CD4-positive, alpha-beta T cell (primary cell): Measurements from ENCODE around the gene KIAA2012. TPM values are rescaled to one million over a fixed set of nuclear protein-coding genes. Genes with fewer than 3 reads are reported as not detected.

Source experiments
- ATAC-seq: fragments of 200-7000 bp; cut with Tn5 transposase; one replicate; pipeline ENCODE4 v1.10.0; 2022; ENCODE audit warnings: mild to moderate bottlenecking; ENCODE audit not compliant: poor library complexity
- CTCF ChIA-PET: fragments of 350-600 bp; sonication (Branson Sonifier 250); formaldehyde crosslinking; loops from one replicate; lab custom pipeline; 2021; ENCODE audit warnings: antibody characterized with exemption, inconsistent platforms; lab: Charles Lee
- POLR2A ChIA-PET: fragments of 350-600 bp; sonication (Branson Sonifier 250); formaldehyde crosslinking; loops from one replicate; lab custom pipeline; 2021; ENCODE audit warnings: antibody characterized with exemption, inconsistent platforms; lab: Charles Lee
- DNase-seq, 14 experiments: peaks; one replicate each; pipeline ENCODE4 v3.0.0-alpha.2; 2013 to 2020; ENCODE audit warnings: mixed read lengths in 2 of 14
- H3K27ac ChIP-seq, 2 donors: one replicate each; pipeline versions ENCODE4 v1.5.1 to v1.7.0; 2013; ENCODE audit warnings: low read length in 2 of 2, low read depth in 1 of 2, mild to moderate bottlenecking in 1 of 2
- H3K27me3 ChIP-seq, 2 experiments: 1 replicate in 1 of 2; 2 replicates in 1 of 2; pipeline versions ENCODE4 v1.6.1 to v1.7.0; 2013; ENCODE audit warnings: low read length in 2 of 2, control low read depth in 1 of 2, mild to moderate bottlenecking in 1 of 2, moderate library complexity in 1 of 2; ENCODE audit not compliant: insufficient read depth in 2 of 2, control insufficient read depth in 1 of 2
- H3K36me3 ChIP-seq: one replicate; pipeline ENCODE4 v1.6.1; 2013; ENCODE audit warnings: low read length, control low read depth; ENCODE audit not compliant: insufficient read depth
- H3K4me1 ChIP-seq: one replicate; pipeline ENCODE4 v1.6.1; 2013; ENCODE audit warnings: low read length, control low read depth; ENCODE audit not compliant: insufficient read depth
- H3K4me3 ChIP-seq: one replicate; pipeline ENCODE4 v1.5.1; 2013; ENCODE audit warnings: mild to moderate bottlenecking, low read length, moderate library complexity
- H3K9me3 ChIP-seq, 2 experiments: 1 replicate in 1 of 2; 2 replicates in 1 of 2; pipeline versions ENCODE4 v1.6.1 to v1.7.0; 2013; ENCODE audit warnings: low read length in 2 of 2, mild to moderate bottlenecking in 2 of 2, control low read depth in 1 of 2, moderate library complexity in 1 of 2; ENCODE audit not compliant: control insufficient read depth in 1 of 2, insufficient read depth in 1 of 2
- H3K27ac Mint-ChIP-seq: one replicate; pipeline ENCODE4 v1.8.0; 2020; ENCODE audit warnings: mixed read lengths
- H3K27me3 Mint-ChIP-seq: one replicate; pipeline ENCODE4 v1.8.0; 2021; ENCODE audit warnings: mixed read lengths
- H3K36me3 Mint-ChIP-seq: one replicate; pipeline ENCODE4 v1.8.0; 2021; ENCODE audit warnings: low read depth, mixed read lengths
- H3K4me1 Mint-ChIP-seq: one replicate; pipeline ENCODE4 v1.8.0; 2021; ENCODE audit warnings: low read depth, mixed read lengths
- H3K4me3 Mint-ChIP-seq: one replicate; pipeline ENCODE4 v1.8.0; 2020; ENCODE audit warnings: mild to moderate bottlenecking, mixed read lengths
- H3K9me3 Mint-ChIP-seq: one replicate; pipeline ENCODE4 v1.8.0; 2020; ENCODE audit warnings: mixed read lengths
- intact Hi-C, 2 experiments: fragments of 100-400 bp; cut with DNase I in 1 of 2; cut with micrococcal nuclease in 1 of 2; formaldehyde crosslinking; loops; one replicate each; pipeline versions ENCODE4 v1.15.1 to v1.9.0; 2023 to 2025; cut with DNase I, micrococcal nuclease
- total RNA-seq, 174 experiments: library from RNA in 2 of 174; stranded (reverse) in 2 of 174; gene quantifications; one replicate each; pipeline ENCODE4 v1.2.3 and lab custom pipeline; 2021 to 2026
- TF ChIP-seq, protein P1 (sequence below): fragments of 200-600 bp; IDR thresholded peaks from one replicate; pipeline ENCODE4 v1.8.0; 2022; ENCODE audit warnings: antibody characterized with exemption, mild to moderate bottlenecking

The KIAA2012 gene
- total RNA-seq, 2 experiments from 2014 or later, result not detected

GRCh38 chr2:202169131-202169530 is 96.1 kb downstream of the KIAA2012 start:
- Histone ChIP-seq H3K4me3 (no peak overlapping the region), H3K4me1 (peaks cover 11% of the 10 kb centered on the region), H3K36me3 (no peaks in the 10 kb centered on the region), H3K27ac (no peak overlapping the region), H3K27me3 (no peaks in the 10 kb centered on the region), H3K9me3 (no peaks in the 10 kb centered on the region)
- Mint-ChIP-seq H3K27ac (no peak overlapping the region), H3K9me3 (no peaks in the 10 kb centered on the region), H3K27me3 (peaks cover 18% of the 10 kb centered on the region), H3K4me3 (no peak overlapping the region), H3K4me1 (peaks cover 19% of the 10 kb centered on the region), H3K36me3 (no peaks in the 10 kb centered on the region)
- DNase-seq, result no peak
- CTCF ChIA-PET, result no interaction called here
- intact Hi-C loops, result no loop called here
- TF ChIP-seq, protein P1, sequence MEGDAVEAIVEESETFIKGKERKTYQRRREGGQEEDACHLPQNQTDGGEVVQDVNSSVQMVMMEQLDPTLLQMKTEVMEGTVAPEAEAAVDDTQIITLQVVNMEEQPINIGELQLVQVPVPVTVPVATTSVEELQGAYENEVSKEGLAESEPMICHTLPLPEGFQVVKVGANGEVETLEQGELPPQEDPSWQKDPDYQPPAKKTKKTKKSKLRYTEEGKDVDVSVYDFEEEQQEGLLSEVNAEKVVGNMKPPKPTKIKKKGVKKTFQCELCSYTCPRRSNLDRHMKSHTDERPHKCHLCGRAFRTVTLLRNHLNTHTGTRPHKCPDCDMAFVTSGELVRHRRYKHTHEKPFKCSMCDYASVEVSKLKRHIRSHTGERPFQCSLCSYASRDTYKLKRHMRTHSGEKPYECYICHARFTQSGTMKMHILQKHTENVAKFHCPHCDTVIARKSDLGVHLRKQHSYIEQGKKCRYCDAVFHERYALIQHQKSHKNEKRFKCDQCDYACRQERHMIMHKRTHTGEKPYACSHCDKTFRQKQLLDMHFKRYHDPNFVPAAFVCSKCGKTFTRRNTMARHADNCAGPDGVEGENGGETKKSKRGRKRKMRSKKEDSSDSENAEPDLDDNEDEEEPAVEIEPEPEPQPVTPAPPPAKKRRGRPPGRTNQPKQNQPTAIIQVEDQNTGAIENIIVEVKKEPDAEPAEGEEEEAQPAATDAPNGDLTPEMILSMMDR, result no peak
- POLR2A ChIA-PET, result no interaction called here
- no peak for ATAC-seq

DNA sequence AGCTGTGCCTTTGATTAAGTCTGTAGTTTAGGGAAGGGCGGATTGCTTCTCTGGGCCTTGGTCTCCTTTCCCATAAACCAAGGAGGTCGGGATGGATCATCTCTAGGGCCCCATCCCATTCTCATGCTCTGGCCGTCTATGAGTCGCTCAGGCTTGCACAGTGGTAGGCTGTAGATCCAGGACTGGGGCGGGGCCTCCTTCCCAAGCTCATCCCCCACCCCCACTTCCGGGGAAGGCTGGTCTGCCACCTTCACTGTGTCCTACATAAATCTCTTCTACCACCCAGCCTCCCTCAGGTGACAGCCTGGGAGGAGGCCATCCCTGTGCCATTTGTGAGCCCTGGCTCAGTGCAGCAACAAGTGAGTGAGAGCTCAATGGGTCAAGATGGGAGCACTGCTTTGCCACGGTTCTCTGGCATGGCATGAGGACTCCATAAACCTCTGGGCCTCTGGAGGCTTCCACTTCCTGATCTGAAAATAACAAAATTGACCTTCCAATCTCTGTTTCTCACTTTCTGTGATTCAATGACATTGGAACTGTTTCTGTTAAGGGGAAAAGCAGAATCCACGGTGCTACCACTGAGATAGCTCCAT is 96.9 kb downstream of the KIAA2012 start:
- H3K27ac ChIP-seq, result no peak overlapping the region
- H3K9me3 ChIP-seq, result no peaks in the 10 kb centered on the region
- H3K4me3 ChIP-seq, result no peak overlapping the region
- no peaks in the 10 kb centered on the region for H3K27me3 ChIP-seq
- Mint-ChIP-seq H3K27ac (no peak overlapping the region), H3K36me3 (no peaks in the 10 kb centered on the region), H3K27me3 (peaks cover 18% of the 10 kb centered on the region), H3K9me3 (no peaks in the 10 kb centered on the region), H3K4me1 (peaks cover 19% of the 10 kb centered on the region), H3K4me3 (no peak overlapping the region)
- intact Hi-C loops, result loop anchor here (10.0 kb wide), 2 partner anchors 1265 to 1275 kb away; no protein-coding TSS in a partner anchor
- no peak for DNase-seq
- peaks cover 11% of the 10 kb centered on the region for H3K4me1 ChIP-seq
- ChIA-PET CTCF (no interaction called here), POLR2A (no interaction called here)
- ATAC-seq, result no peak
- TF ChIP-seq, protein P1, result no peak
- no peaks in the 10 kb centered on the region for H3K36me3 ChIP-seq

- TF ChIP-seq, protein P1, result no peak
- ChIA-PET POLR2A (no interaction called here), CTCF (no interaction called here)
- peaks cover 19% of the 10 kb centered on the region for H3K4me1 Mint-ChIP-seq
- Histone ChIP-seq H3K4me3 (no peak overlapping the region), H3K27me3 (no peaks in the 10 kb centered on the region), H3K9me3 (no peaks in the 10 kb centered on the region), H3K4me1 (peaks cover 11% of the 10 kb centered on the region), H3K27ac (no peak overlapping the region), H3K36me3 (no peaks in the 10 kb centered on the region)
- intact Hi-C loops, result loop anchor here (10.0 kb wide), 2 partner anchors 1267 to 1277 kb away; no protein-coding TSS in a partner anchor
- no peak overlapping the region for H3K27ac Mint-ChIP-seq
- no peak overlapping the region for H3K4me3 Mint-ChIP-seq
- H3K27me3 Mint-ChIP-seq, result peaks cover 18% of the 10 kb centered on the region
- no peaks in the 10 kb centered on the region for H3K9me3 Mint-ChIP-seq
- ATAC-seq (no peak), DNase-seq (no peak)
- H3K36me3 Mint-ChIP-seq, result no peaks in the 10 kb centered on the region
These were observed 98.3 kb downstream of the KIAA2012 start for GRCh38 chr2:202171241-202171825.
